GM13977 (cell line): ENCODE data around the gene FBXW11.

Source experiments
- DNase-seq: peaks from one replicate; pipeline ENCODE4 v3.0.0; 2012; ENCODE audit warnings: low spot score
- CTCF ChIP-seq: IDR thresholded peaks from 2 replicates; pipeline ENCODE4 v1.5.1; 2012; ENCODE audit warnings: mild to moderate bottlenecking, control low read depth; ENCODE audit not compliant: insufficient read depth; ENCODE audit errors: extremely low read depth, missing control alignments
- in situ Hi-C: fragments of 300-500 bp; cut with MboI; formaldehyde crosslinking; loops from one replicate; pipeline ENCODE4 v1.12.0; 2022; ENCODE audit warnings: low sequenced_read_pairs, low pct_unique_long_range_greater_than_20kb, mixed read lengths, inconsistent platforms; ENCODE audit not compliant: unreplicated experiment

FBXW11 gene

GRCh38 chr5:171989946-171990712 is 16.3 kb downstream of the FBXW11 start:
- no peak for TF ChIP-seq CTCF
- no peak for DNase-seq
- in situ Hi-C loops, result no loop called here

GRCh38 chr5:171989276-171989675 is 17.2 kb downstream of the FBXW11 start:
- DNase-seq, result no peak
- in situ Hi-C loops, result no loop called here
- no peak for TF ChIP-seq CTCF

DNA sequence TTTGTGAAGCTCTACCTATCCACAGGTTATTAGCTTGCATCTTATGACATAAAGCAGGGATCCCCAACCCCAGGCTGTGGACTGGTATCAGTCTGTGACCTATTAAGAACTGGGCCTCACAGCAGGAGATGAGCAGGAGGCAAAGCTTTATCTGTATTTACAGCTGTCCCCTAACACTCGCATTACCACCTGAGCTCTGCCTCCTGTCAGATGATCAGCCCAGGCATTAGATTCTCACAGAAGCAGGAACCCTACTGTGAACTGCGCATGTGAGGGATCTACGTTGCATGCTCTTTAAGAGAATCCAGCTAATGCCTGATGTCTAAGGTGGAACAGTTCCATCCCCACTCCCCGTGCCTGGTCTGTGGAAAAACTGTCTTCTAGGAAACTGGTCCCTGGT is 19.7 kb downstream of the FBXW11 start:
- no peak for DNase-seq
- in situ Hi-C loops, result no loop called here
- no peak for TF ChIP-seq CTCF

DNA sequence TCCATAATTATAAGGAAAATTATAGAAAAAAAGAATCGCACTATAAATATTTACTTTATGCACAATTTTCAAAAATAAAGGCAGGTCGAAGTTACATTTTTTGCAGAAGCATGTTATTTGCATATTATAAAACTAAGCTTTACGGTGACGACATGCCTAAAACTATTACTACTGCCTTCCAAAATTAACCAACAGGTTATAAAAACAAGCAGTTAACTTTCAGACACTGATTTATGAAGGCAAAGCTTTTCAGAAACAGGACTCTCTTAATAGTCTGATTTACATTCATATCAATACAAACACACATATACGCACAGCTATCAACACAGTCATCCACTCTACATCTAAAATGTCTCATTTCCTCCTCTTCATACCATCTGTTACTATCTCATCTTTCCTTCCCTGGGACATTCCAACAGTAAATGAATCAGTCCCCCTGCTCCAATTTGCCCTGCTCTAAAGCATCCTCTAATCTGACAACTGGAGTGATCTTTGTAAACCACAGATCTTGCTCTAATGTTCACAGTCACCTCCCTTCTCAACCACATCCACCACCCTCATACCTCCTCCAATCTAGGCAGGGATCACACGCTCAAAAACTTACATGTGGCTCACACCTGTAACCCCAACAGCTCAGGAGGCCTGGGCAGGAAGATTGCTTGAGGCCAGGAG is 21.6 kb downstream of the FBXW11 start:
- no peak for TF ChIP-seq CTCF
- in situ Hi-C loops, result no loop called here
- no peak for DNase-seq

GRCh38 chr5:171981847-171982246 is 24.6 kb downstream of the FBXW11 start:
- TF ChIP-seq CTCF, result no peak
- no peak for DNase-seq
- in situ Hi-C loops, result no loop called here

GRCh38 chr5:171980792-171981191 is 25.6 kb downstream of the FBXW11 start:
- DNase-seq, result no peak
- TF ChIP-seq CTCF, result no peak
- in situ Hi-C loops, result no loop called here
